GM18502 (cell line): ENCODE data around the gene DDX17.
"Not testable (repeated sequence)": the region's sequence is repeated elsewhere in the genome, so short reads cannot be mapped to it uniquely, and the experiment has no call there.

Source experiments
- ATAC-seq: cut with Tn5 transposase; IDR thresholded peaks from one replicate; pipeline ENCODE4 v1.9.1; 2021; ENCODE audit warnings: mild to moderate bottlenecking; ENCODE audit not compliant: unreplicated experiment, poor library complexity

The DDX17 gene

GRCh38 chr22:38494498-38494897, 11.6 kb downstream of the DDX17 start:
- ATAC-seq, result no peak

GRCh38 chr22:38491707-38492348, 14.3 kb downstream of the DDX17 start:
- no peak for ATAC-seq

GRCh38 chr22:38490915-38491314, 15.2 kb downstream of the DDX17 start:
- ATAC-seq, result no peak

GRCh38 chr22:38490475-38490874, 15.6 kb downstream of the DDX17 start:
- ATAC-seq, result no peak

- ATAC-seq, result no peak
These were observed 16.5 kb downstream of the DDX17 start for GRCh38 chr22:38489561-38490145.

GRCh38 chr22:38489142-38489541, 17.0 kb downstream of the DDX17 start:
- no peak for ATAC-seq

DNA sequence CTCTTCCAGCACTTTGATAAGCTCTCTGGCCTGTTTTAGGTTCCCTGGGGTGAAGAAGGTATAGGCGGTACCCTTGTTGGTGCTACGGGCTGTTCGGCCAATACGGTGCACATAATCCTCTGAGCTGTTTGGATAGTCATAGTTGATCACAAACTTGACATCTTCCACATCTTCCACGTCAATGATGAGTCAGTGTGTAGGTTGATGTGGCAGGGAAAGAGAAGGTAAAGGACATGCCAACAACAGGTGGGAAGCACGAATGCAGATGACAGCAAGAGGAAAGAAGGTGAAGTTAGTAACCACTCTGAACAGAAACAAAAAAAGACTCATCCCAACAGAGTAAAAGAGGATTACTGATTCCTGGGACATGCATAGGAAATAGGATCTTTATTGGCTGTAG, 18.2 kb downstream of the DDX17 start:
- ATAC-seq, result no peak

- no peak for ATAC-seq
These were observed 20.3 kb downstream of the DDX17 start for GRCh38 chr22:38485783-38486182.

- no peak for ATAC-seq
These were observed 21.9 kb downstream of the DDX17 start for GRCh38 chr22:38484244-38484643.

GRCh38 chr22:38482662-38483308, 23.3 kb downstream of the DDX17 start:
- no peak for ATAC-seq

GRCh38 chr22:38481871-38482332, 24.2 kb downstream of the DDX17 start:
- no peak for ATAC-seq

- no peak for ATAC-seq
These were observed 24.8 kb downstream of the DDX17 start for GRCh38 chr22:38481162-38481870.

- no peak for ATAC-seq
These were observed 26.8 kb downstream of the DDX17 start for GRCh38 chr22:38479096-38479837.

DNA sequence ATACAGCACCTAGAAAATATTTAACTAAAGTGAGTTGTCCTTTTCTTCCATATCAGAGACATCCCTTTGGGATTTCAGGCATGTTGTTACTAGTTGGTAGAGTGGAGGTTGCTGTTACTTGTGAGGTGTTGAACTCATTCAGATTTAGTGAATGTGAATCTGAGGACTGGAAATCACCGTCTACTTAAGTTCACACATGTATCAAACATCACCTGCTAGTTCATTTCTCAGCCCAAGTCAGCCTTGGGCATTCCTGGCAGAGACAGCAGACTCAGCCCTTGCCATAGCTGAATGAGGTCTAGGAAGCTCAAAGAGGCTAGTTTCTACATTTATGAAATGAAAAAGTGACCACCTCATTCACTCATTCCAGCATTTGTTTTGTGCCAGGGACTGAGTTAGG, 28.5 kb downstream of the DDX17 start:
- no peak for ATAC-seq

DNA sequence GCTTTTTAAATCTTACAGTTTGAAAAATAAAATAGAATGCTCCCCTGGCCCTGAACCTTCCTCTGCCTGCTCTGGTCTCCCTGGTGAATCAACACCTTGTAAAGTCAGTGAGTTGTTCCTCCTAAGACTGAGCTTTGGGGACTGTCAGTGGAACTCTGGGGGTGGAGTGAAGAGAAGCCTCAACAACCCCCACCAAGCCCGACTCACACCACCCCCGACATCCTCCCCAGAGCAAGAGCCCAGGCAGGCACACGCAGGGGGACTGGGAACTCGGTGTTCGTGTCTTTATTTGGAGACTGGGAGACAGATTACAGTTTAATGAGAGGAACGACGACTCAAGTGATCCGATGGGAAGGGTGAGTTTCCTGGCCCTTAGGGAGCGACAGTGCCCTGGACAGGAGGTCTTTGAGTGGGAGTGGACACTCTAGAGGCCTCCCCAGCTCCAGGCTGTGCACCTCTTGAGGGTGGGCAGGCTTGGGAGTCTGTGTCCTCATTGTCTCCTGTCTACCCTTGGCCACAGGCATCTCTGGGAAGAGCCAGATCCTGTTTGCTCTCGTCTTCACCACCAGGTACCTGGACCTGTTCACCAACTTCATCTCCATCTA, 32.0 kb downstream of the DDX17 start:
- ATAC-seq, result no peak

DNA sequence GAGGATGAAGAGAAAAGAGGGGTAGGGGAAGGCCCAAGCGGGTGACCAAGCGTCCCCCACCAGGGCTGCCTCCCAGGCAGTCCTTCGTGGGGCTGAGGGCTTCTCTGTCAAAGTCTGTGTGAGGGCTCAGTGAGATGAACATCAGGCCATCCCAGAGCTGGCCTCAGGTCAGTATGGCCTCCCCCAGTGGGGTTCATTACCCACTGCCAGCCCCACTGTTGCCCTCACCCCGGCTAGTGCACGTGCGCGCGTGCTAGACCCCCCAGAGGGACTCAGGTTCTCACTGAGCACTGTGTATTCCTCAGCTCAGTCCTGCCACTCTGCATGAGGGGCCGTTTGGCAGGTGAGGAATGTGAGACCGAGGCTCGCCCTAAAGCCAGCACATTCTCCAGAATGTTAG, 34.9 kb downstream of the DDX17 start:
- ATAC-seq, result no peak

DNA sequence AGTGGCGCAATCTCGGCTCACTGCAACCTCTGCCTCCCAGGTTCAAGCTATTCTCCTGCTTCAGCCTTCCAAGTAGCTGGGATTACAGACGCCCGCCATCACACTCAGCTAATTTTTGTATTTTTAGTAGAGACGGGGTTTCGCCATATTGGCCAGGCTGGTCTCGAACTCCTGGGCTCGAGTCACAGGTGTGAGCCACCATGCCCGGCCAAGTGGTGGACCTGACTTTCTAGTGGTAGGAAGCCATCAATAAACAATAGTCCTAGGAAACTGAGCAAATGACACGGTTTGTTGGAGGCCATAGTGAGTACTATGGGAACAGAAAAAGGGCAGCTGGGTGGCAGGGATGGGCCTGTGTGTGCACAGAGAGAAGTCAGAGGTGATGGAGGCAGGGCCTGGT, 35.9 kb downstream of the DDX17 start:
- not testable (repeated sequence) for ATAC-seq

GRCh38 chr22:38469306-38469781, 36.8 kb downstream of the DDX17 start:
- ATAC-seq, result no peak

DNA sequence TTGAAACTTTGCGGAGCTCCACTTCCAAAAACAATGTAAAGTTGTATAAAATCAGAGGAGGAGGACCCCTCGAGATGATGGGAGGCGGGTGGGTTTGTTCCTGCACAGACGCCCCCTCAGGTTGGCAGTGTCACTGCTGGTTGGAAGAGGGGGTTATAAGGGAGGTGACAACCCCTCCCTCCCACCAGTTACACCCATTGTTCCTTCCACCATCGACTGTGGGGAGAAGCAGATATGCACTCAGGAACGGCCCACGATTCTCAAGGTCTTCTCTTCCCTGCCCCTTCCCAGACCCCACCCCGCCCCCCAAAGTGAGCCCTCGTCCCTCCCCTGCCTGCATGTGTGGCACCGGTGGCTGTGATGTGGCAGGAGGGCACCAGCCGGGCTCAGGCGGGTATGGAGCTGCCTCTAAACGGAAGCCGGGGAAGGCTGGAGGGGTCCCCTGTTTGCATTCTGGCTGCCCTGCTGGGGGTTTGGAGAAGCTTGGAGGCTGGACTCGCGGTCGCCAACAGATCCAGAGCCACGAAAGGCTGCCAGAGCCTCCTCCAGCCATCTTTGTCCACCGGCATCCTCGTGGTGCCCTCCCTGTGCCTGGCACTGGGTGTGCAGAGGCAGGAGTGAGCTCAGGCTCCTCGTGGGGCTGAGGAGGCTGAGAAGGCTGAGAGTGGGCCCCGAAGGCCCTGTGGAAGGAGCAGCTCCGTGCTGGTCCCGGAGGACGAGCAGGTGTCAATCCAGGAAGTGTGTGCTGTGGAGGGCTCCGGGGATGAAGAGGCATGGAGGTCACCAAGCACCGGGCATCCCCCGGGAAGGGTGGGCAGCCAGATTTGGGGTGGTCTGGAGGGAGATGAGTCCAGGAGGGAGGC, 37.4 kb downstream of the DDX17 start:
- no peak for ATAC-seq
